ENCODE results near the gene DDX56.
A peak's percentile ranks its signal among the peaks of the same experiment; 100 is the strongest.

DDX56 gene

GRCh38 chr7:44534501-44534900 lies 39.2 kb downstream of the DDX56 start:
- DNase-seq (ENCODE audit: low spot score) = peak; percentile 88

- DNase-seq (ENCODE audit: low spot score) = no peak
Observed at GRCh38 chr7:44534087-44534486, 39.6 kb downstream of the DDX56 start.

- no peak for DNase-seq (ENCODE audit: low spot score)
Observed at GRCh38 chr7:44533301-44534055, 40.2 kb downstream of the DDX56 start.

DNA sequence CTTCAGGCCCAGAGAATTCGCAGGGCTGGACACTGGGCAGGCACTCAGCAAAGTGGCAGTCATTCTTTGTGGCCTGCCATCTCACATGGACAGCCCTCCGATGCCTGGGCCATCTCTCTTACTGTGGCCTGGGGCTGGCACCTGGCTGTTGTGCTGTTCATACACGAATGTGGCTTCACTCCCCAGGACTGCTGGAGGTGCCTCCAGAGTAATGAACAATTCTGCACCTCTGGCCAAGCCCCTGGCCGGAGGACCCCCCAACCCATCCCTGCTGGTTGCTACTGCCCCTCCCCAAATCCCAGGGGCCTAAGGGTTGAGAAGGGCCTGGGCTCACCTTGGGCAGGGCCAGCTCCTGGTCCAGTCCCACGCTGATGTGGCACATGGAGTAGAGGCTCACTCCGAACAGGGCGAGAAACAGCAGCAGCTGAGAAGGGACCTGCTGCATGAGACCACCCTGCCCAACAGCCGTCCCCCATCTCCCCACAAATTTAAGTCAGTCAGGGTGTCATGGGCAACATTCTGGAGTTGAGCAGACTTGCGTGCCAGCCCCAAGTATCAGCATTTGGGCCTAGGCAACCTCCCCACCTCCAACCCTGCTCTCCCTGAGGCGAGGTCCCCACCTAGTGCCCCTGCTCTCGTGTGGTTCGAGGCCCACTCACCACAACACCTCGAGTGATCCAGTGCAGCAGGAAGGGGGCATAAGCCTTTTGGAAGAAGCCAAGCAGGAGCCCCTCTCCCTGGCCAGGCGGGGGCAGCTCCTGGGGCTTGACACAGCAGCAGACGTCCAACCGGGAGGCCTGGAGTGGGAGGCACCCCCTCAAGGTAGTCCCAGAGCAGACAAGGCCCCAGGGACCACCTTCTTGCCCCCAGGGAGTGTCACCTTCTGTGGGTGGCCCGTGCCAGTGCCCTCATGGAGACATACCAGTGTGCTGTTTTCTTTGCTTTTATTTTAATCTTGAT lies 42.0 kb downstream of the DDX56 start:
- DNase-seq (ENCODE audit: low spot score) = no peak

DNA sequence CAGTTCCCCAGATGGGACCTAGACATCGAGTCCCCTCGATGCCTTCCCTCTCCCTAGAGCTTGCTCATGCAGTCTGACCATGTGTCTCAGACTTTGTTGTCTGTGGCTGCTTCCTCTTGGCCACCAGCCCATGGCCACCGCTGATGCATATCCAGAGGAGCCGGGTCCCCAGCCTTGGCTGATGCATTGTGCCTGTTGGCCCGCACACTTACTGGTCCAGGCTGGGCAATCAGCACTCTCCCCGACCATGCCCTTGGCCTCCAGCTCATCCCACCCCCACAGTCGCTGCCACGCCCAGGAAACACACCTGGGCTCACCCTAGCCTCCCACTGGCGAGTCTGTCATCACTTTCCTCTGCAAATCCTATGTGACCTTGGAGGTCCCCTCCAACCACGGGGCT lies 42.7 kb downstream of the DDX56 start:
- no peak for DNase-seq (ENCODE audit: low spot score)

GRCh38 chr7:44524811-44525388 lies 48.8 kb downstream of the DDX56 start:
- DNase-seq (ENCODE audit: low spot score) = no peak

DNA sequence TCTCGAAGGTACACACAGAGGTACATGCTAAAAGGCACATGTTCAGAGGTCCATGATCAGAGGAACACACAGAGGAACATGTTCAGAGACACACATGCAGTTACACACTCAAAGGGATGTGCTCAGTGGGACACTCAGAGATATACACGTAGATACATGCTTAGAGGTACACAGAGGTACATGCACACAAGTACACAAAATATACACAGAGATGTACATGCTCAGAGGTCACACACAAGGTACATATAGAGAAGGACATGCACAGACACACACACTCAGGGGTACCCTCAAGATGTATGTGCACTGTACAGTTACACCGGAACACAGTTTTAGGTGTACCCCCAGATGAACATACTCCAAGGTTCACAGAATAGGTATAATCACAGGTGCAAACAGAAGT lies 51.4 kb downstream of the DDX56 start:
- no peak for DNase-seq (ENCODE audit: low spot score)

DNA sequence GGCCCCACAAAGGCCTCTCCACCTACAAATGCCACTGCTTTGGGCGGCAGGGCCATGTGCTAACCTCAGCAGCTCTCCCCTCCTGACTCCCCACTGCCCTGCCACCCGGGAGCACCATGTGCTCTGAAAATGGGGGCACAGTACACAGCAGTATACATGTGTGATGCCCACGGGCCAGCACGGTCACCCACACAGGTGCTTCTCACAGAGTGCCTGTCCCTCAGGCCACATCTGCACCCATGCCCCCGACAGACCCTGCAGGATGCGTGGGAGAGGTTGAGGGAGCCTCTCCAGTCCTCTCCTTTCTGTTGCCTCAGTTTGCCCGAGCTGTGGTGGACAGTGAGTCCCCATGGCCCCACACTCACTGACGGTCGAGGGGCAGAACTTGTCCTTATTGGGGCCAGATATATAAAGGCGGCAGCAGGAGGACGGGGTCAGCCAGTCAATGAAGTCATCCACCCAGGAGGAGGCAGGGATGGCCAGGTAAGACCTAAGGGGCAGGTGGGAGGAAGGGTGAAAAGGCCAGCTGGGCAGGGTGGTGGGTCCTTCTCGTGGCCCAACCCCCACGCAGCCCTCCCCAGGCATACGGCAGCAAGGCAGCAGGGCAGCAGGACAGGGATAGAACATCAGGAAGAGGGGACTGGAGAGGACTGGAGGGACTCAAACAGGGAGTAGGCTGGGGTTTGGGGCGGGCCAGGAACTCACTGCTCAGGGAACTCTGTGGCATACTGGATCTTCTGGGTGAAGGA lies 52.2 kb downstream of the DDX56 start:
- no peak for DNase-seq (ENCODE audit: low spot score)

DNA sequence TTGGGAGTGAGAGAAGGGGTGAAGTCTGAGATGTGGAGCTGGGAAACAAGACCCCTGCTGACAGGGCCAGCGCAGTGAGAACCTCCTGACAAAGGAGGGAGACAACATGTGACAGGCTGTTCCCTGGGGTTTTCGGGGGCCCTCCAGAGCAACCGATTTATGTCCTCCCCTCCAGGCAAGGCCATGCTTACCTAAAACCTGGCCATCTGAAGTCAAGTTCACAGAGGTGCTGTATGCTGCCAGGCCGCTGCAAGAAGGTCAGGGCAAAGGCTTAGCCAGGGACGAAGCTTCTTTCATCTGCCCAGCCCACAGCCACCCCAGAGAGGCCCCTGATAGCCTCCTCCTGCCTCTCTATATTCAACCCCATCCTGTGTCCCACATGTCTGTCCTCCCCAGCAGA lies 53.1 kb downstream of the DDX56 start:
- DNase-seq (ENCODE audit: low spot score) = no peak

DNA sequence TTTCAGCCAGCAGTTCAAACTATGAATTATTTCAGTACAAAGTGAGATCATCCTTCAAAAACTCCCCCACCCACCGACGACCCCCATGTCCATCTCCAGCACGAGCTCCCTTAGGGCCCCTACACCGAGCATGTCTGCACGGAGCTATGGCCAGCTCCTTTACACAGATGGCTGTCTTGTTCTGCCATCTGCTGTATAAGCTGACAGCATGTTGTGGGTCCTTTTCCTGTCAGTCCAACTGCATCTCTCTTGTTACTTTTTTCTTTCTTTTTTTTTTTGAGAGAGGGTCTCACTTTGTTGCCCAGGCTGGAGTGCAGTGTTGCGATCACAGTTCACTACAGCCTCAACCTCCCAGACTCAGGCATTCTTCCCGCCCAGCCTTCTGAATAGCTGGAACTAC lies 54.2 kb downstream of the DDX56 start:
- no peak for DNase-seq (ENCODE audit: low spot score)

GRCh38 chr7:44518761-44519160 lies 54.9 kb downstream of the DDX56 start:
- no peak for DNase-seq (ENCODE audit: low spot score)

DNA sequence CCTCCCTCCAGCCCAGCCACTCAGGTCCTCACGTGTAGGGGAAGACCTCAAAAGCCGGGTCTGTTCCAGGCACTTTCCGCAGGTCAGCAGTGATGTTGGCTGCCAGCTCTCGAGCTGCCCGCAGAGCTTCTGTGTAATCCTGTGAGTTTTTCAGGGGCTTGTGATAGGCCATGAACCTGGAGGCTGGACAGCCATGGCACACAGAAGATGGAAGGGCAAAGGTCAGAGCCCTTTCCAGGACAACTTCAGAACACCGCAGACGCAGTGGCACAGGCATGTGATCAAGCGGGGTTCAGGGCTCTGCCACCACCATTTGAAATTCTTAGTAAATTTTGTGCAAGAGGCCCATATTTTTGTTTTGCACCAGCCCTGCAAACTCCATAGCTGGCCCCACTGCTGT lies 56.5 kb downstream of the DDX56 start:
- DNase-seq (ENCODE audit: low spot score) = no peak
